Stimulated activated CD4-positive, alpha-beta T cell treated with anti-CD3 and anti-CD28 coated beads, Interleukin-12 subunit alpha, Interleukin-12 subunit beta, amount 100 ng/mL, for 24 hours (primary cell): ENCODE measurements around the gene CLDN3.
"Not testable (repeated sequence)": the region's sequence is repeated elsewhere in the genome, so short reads cannot be mapped to it uniquely, and the experiment has no call there.

Source experiments
- DNase-seq, 2 experiments: peaks; one replicate each; pipeline ENCODE4 v3.0.0-alpha.2; 2020; ENCODE audit warnings: low read depth in 2 of 2

The CLDN3 gene

DNA sequence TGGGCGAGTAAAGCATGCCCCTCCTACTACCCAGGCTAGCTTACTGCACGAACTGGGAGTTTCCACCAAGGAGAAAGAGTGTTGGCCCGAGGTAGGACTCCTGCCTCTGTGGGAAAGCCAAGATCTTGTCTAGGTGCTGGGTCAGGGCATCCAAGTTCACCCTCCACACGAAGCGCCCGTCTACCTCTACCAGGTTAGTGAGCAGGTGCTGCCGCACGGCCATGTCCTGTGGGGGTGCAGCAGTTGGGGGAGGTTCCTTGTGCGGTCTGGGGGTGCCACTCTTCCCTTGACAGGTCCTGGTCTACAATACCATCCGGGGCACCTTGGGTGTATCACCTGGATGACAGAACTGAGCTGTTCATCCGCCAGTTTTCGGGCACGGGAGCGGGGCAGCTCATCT is 33.2 kb downstream of the CLDN3 start:
- DNase-seq, result no peak

DNA sequence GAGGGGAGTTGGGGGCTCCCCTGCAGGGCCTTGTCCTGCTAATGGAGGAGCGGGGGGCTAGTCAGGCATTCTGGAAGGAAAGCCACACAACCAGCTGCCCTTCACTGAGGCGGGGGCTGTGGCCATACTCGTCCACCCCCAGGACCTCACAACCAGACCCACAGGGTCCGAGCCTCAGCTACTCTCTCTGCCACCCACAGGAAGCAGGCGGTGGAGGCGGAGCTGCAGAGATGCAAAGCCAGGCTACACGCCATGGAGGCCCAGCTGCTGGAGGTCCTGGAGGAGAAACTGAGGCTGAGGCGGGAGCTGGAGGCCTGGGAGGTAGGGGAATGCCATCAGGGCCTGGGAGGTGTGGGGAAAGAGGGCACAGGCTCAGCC is 34.6 kb downstream of the CLDN3 start:
- DNase-seq, result no peak

- DNase-seq, result peak; percentile 71 to 79
These were observed 35.2 kb downstream of the CLDN3 start for GRCh38 chr7:73734619-73735527.

DNA sequence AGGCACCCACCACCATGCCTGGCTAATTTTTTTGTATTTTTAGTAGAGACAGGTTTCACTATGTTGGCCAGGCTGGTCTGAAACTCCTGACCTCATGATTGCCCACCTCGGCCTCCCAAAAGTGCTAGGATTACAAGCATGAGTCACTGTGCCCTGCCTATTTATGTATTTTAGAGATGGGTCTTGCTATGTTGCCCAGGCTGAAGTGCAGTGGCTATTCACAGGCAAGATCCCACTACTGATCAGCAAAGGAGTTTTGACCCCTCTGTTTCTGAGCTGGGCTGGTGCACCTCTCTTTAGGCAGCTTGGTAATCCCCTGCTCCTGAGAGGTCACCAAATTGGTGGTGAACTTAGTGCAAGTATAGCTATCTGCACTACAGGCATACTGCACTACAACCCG is 37.7 kb downstream of the CLDN3 start:
- DNase-seq, result no peak

DNA sequence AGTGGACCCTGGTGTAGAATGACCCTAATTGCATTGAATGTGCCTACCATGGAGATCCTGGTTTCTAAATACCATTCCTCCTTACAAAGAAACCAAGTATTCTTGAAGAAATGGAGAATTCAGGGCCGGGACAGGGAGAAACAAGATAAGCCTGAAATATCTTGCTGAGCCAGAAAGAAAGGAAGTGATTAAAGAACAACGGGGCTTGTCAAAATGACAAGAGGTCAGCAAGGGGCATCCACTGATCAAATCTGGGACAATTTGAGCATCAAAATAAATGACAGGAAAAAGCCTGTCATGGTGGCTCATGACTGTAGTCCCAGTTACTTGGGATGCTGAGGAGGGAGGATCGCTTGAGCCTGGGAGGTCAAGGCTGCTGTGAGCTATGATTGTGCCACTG is 39.6 kb downstream of the CLDN3 start:
- DNase-seq, result no peak

DNA sequence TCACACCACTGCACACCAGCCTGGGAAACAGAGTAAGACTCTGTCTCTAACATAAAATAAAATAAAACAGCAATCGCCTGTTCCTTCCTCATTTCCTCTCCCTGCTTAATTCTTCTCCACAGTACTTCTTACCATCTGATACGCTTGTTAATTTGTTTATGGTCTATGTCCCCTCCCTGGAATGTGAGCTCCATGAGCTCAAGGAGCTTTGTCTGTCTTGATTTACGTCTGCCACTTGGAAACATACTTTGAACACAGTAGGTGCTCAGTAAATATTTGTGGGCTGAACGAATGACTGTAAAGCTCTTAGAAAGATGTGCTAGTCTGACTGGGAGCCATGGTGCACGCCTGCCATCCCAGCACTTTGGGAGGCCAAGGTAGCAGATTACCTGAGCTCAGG is 41.5 kb downstream of the CLDN3 start:
- no peak for DNase-seq

DNA sequence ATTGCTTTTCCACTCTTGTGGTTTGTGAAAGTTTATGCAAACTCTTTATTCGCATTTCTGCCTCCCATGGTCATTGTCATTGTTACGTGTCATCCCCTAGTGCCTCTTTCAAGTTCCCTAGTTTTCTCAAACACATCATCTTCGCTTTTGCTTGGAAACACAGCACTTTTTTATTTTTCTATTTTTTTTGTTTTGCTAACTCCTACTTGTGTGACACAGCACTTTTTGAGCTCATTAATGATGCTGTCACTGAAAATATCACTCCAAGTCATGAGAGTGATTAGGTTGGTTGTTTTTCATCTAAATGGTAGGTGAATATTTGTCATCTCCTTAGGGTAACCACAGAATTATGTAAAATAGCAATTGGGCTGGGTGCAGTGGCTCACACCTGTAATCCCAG is 42.1 kb downstream of the CLDN3 start:
- no peak for DNase-seq

- no peak for DNase-seq
These were observed 44.0 kb downstream of the CLDN3 start for GRCh38 chr7:73726083-73726466.

DNA sequence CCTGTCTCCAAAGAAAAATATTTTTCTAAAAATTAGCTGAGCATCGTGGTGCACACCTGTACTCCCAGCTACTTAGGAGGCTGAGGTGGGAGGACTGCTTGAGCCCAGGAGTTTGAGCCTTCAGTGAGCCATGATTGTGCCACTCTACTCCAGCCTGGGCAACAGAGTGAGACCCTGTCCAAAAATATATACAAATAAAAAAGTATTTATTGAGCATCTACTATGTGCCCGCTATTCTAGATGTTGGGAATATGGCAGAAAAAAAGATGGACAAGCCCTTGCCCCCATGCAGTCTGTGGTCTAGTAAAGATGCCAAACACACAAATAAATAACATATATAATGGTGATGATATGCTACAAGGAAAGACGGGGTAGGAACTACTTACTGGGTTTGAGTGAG is 46.3 kb downstream of the CLDN3 start:
- no peak for DNase-seq

- DNase-seq, result no peak
These were observed 47.3 kb downstream of the CLDN3 start for GRCh38 chr7:73722785-73723184.

- not testable (repeated sequence) for DNase-seq
These were observed 47.9 kb downstream of the CLDN3 start for GRCh38 chr7:73722182-73722581.

- DNase-seq, result no peak
These were observed 48.7 kb downstream of the CLDN3 start for GRCh38 chr7:73721377-73721817.

DNA sequence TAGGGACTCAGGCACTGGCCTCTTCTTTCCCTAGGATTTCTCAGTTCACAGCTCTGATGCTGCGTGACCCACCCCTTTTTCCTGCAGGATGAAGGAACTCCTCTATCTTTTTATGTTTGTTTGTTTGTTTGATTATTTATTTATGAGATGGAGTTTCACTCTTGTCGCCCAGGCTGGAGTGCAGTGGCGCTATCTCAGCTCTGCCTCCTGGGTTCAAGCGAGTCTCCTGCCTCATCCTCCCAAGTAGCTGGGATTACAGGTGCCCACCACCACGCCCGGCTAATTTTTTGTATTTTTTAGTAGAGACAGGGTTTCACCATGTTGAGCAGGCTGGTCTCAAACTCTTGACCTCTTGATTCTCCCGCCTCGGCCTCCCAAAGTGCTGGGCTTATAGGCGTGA is 49.6 kb downstream of the CLDN3 start:
- not testable (repeated sequence) for DNase-seq

DNA sequence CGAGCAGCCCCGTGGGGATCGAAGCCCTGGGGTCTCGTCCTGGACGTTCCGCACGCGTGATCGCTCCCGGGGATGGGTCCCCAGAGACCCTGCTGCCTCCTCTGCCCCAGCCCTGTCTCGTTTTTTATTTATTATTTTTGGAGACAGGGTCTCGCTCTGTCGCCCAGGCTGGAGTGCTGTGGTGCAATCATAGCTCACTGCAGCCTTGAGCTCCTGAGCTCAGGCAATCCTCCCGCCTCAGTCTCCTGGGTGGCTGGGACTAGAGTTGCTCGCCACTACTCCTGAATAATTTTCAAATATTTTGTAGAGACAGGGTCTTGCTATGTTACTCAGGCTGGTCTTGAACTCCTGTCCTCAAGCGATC is 50.3 kb downstream of the CLDN3 start:
- no peak for DNase-seq
